Regular cardiac myocyte (primary cell): Measurements from ENCODE around the gene GPSM3. TPM values are rescaled to one million over a fixed set of nuclear protein-coding genes. Genes with fewer than 3 reads are reported as not detected.

Experiments used
- total RNA-seq: library from RNA; depleted of rRNA; stranded (reverse); fragments of >200 nt; gene quantifications from 2 replicates; pipeline ENCODE4 v1.2.3, GENCODE V29; 2014

Gene GPSM3, protein sequence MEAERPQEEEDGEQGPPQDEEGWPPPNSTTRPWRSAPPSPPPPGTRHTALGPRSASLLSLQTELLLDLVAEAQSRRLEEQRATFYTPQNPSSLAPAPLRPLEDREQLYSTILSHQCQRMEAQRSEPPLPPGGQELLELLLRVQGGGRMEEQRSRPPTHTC
- 1.5 and 1.7 TPM in 2 replicates for total RNA-seq

GRCh38 chr6:32192608-32193039, at the start of gene GPSM3:
GPSM3 (minus strand) TSS chr6:32192643; CDS start chr6:32192513, 130 bp downstream.

GRCh38 chr6:32223258-32224235, 31.1 kb upstream of the GPSM3 start, which contains the start of gene NOTCH4:
NOTCH4 (minus strand) TSS chr6:32224067; CDS start chr6:32223928, 139 bp downstream.

DNA sequence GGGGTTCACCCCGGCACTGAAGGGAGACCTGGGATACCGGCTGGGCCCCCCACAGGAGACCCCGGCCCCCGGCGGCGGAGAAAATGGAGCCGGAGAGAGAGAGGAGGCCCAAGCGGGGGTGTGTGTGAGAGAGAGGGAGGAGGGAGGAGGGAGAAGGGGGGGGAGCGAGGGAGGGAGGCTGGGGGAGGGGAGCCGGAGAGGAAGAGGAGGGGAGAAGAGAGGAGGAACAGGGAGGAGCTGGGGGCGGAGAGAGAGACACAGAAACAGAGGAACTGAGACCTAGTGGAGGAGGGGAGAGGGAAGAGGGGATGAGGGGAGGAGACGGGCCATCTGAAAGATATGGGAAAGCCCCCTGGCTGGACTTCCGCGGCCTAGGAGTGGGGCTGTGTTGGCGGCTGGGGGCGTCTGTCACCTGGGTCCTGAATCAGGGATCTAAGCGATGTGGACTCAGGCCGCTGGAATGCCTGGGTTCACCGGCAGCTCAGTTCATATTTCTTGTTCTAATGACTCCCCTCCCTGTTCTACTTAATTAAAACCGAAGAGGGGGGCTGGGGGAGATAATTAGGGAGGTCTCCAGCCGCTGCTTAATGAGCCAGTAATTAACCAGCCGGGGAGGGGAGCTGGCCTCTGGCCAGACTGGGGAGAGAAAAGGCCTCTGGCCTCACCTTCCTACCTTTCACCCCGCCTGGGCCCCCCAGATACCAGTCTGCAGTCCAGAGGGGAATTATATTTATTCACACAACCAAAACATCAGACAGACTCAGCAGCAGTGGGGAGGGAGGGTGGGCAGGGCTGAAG, 2.2 kb downstream of the GPSM3 start, which contains the start of gene PBX2:
Gene PBX2 (minus strand): TSS at position 149 of the 798 bp plus-strand sequence. CDS start 287 bp downstream, outside the sequence.

GRCh38 chr6:32184084-32184640, 8.3 kb downstream of the GPSM3 start, which contains the start of gene AGER:
AGER (minus strand) TSS chr6:32184253; CDS start chr6:32184222, 31 bp downstream.

DNA sequence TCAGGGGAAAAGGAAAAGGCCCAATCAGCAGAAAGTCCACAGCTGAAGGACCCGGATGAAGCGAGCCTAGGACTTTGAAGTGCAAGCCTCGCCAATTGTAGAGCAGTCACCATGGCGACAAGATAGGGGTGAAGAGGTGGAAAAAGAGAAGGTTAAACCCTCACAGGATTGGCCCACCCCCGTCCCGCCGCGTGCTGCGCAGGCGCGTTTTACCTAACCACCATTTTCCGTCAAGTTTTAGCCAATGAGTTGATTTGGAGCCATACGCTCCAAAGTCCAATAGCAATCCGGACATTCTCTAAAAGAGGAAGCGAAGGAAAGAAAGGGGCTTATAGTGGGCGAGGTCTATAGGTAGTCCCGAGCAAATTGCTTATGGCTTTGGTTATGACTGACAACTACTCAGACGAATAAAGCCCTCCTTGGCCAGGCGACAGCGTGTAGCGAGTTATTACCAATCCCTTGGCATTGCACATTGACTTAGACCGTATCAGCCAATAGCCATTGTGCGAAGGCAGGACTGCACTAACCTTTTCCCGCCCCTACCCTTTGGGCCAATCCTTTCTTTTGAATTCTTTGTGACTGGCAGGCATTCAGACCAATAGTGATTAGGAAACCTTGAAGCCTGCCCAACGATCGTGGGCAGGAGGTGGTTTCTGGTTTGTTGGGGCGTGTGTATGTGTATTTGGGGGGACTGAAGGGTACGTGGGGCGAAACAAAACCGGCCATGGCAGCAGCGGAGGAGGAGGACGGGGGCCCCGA, 14.5 kb downstream of the GPSM3 start, which contains the start of gene RNF5:
Gene RNF5 (plus strand): TSS at position 618 of the 759 bp plus-strand sequence. CDS start 107 bp downstream, at position 725.

DNA sequence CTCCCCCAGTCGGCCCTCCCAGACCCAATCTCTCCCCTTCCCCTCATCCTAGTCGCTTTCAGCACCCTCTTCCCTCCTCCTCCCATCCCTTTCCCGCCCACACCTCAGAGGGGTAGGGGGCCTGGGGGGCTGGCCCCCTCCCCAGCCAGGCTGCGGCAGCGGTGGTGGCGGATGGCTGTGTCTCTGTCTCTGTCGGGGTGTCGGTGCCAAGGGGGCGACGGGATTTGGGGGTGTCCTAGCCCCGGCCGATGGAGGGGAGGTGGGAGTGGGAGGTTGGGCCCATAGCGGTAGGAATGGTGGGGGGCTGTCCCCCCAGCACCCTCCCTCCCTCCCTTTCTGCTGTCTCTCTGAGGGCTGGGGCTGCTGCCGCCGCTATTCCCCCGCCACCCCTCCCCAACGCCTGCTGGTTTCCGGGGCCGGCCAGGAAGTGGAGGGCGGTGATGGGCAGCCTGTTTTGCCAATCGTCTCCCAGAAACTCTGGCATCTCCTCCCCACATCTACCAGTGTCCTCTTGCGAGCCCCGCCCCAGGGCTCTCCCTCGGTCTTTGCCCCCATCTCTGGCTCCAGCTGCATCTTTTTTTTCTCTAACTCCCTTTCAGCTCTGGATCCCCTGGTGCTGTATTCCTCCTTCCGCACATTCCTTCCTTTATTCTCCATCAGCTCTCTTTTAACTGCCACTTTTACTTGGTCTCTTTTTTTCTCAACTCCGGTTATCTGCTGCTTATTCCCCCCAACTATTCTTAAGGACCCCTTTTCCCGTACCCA, 16.6 kb downstream of the GPSM3 start, which contains the start of gene AGPAT1:
Gene AGPAT1 (minus strand): TSS at position 374 of the 765 bp plus-strand sequence. CDS start 4,588 bp downstream, outside the sequence.

GRCh38 chr6:32164295-32164694, 28.1 kb downstream of the GPSM3 start, which contains the start of gene EGFL8:
EGFL8 (plus strand) TSS chr6:32164595; CDS start chr6:32166166, 1,571 bp downstream.

GRCh38 chr6:32153564-32154513, 38.6 kb downstream of the GPSM3 start, which contains the start of gene PPT2:
PPT2 (plus strand) TSS chr6:32154141; CDS start chr6:32154595, 454 bp downstream.

GRCh38 chr6:32151863-32152768, 40.3 kb downstream of the GPSM3 start, which contains the start of gene PRRT1:
PRRT1 (minus strand) TSS chr6:32151939; CDS start chr6:32151827, 112 bp downstream.

Other genes starting within 250 kb of the GPSM3 start
- gene CFB, start 246.5 kb downstream of the GPSM3 start, total RNA-seq = 5.8 and 65.1 TPM in 2 replicates
- gene NELFE, start 233.7 kb downstream of the GPSM3 start, total RNA-seq = 79.5 and 180 TPM in 2 replicates
- gene SKIC2, start 233.5 kb downstream of the GPSM3 start, total RNA-seq = 70.5 and 74.2 TPM in 2 replicates
- gene DXO, start 220.5 kb downstream of the GPSM3 start, total RNA-seq = 11.9 and 14.7 TPM in 2 replicates
- gene C4A, start 210.6 kb downstream of the GPSM3 start, total RNA-seq = 1.2 and 5.1 TPM in 2 replicates
- gene C4B, start 177.8 kb downstream of the GPSM3 start, total RNA-seq = 1.9 and 4.5 TPM in 2 replicates
- gene CYP21A2, start 154.2 kb downstream of the GPSM3 start, total RNA-seq = 0.19 TPM in 1 of 2 replicates, not detected in the other
- gene TNXB, start 83.3 kb downstream of the GPSM3 start, total RNA-seq = 3.6 and 10.4 TPM in 2 replicates
- 6.7 and 14.9 TPM in 2 replicates for gene ATF6B, start 64.4 kb downstream of the GPSM3 start, total RNA-seq
- gene FKBPL, start 62.4 kb downstream of the GPSM3 start, total RNA-seq = 5.0 and 5.9 TPM in 2 replicates
- gene PRRT1, start 40.7 kb downstream of the GPSM3 start, total RNA-seq = 0.28 TPM in 1 of 2 replicates, not detected in the other
- gene PPT2, start 38.5 kb downstream of the GPSM3 start, total RNA-seq = 10.2 and 49.3 TPM in 2 replicates
- gene EGFL8, start 28.0 kb downstream of the GPSM3 start, total RNA-seq = 0.58 and 1.4 TPM in 2 replicates
- 17.8 and 20.3 TPM in 2 replicates for gene AGPAT1, start 16.6 kb downstream of the GPSM3 start, total RNA-seq
- 35.5 and 41.0 TPM in 2 replicates for gene RNF5, start 14.2 kb downstream of the GPSM3 start, total RNA-seq
- 0.56 and 0.58 TPM in 2 replicates for gene AGER, start 8.4 kb downstream of the GPSM3 start, total RNA-seq
- gene PBX2, start 2.4 kb downstream of the GPSM3 start, total RNA-seq = 28.8 and 35.5 TPM in 2 replicates
- gene NOTCH4, start 31.4 kb upstream of the GPSM3 start, total RNA-seq = 0.85 and 1.5 TPM in 2 replicates
- gene TSBP1, start 179.3 kb upstream of the GPSM3 start, total RNA-seq = not detected in 2 replicates
- not detected in 2 replicates for gene BTNL2, start 214.5 kb upstream of the GPSM3 start, total RNA-seq
- 0.38 and 1.7 TPM in 2 replicates for gene HLA-DRA, start 247.2 kb upstream of the GPSM3 start, total RNA-seq